ENCODE data around the gene NCOA1.

GRCh38 chr2:24816884-24817283 is 325.8 kb downstream of the NCOA1 start:
- no peak for TF ChIP-seq CTCF (IDR thresholded peaks at IDR 0.05; ENCODE audit: low read length)
- no peak for TF ChIP-seq EZH2 (IDR thresholded peaks at IDR 0.05; ENCODE audit: borderline replicate concordance, low read length)
